Naive B cell (primary cell): Measurements from ENCODE around the gene CAST. TPM values are rescaled to one million over a fixed set of nuclear protein-coding genes. Genes with fewer than 3 reads are reported as not detected.
A peak's percentile ranks its signal among the peaks of the same experiment; 100 is the strongest.

Experiments used
- ATAC-seq, 2 donors: fragments of 150-1000 bp; cut with Tn5 transposase; 2 replicates each; pipeline ENCODE4 v1.10.0; 2021; ENCODE audit warnings: low read depth in 2 of 2, mild to moderate bottlenecking in 2 of 2, moderate library complexity in 2 of 2
- DNase-seq: peaks from one replicate; pipeline ENCODE4 v3.0.0; 2022
- H3K27ac Mint-ChIP-seq, 6 donors: one replicate each; pipeline ENCODE4 v1.8.0; 2020 to 2022; ENCODE audit warnings: mild to moderate bottlenecking in 6 of 6, mixed read lengths in 6 of 6, moderate library complexity in 5 of 6, inconsistent platforms in 2 of 6
- H3K27me3 Mint-ChIP-seq, 3 donors: one replicate each; pipeline ENCODE4 v1.8.0; 2021 to 2022; ENCODE audit warnings: mixed read lengths in 3 of 3, mild to moderate bottlenecking in 1 of 3
- H3K36me3 Mint-ChIP-seq, 2 donors: one replicate each; pipeline ENCODE4 v1.8.0; 2020 to 2022; ENCODE audit warnings: mixed read lengths in 2 of 2, inconsistent platforms in 1 of 2, mild to moderate bottlenecking in 1 of 2
- H3K4me1 Mint-ChIP-seq, 3 donors: one replicate each; pipeline ENCODE4 v1.8.0; 2020 to 2022; ENCODE audit warnings: mixed read lengths in 3 of 3, inconsistent platforms in 1 of 3, mild to moderate bottlenecking in 1 of 3, moderate library complexity in 1 of 3
- H3K4me3 Mint-ChIP-seq, 8 donors: one replicate each; pipeline ENCODE4 v1.8.0; 2020 to 2022; ENCODE audit warnings: mild to moderate bottlenecking in 8 of 8, mixed read lengths in 8 of 8, moderate library complexity in 8 of 8, inconsistent platforms in 2 of 8
- H3K9me3 Mint-ChIP-seq, 7 donors: one replicate each; pipeline ENCODE4 v1.8.0; 2020 to 2022; ENCODE audit warnings: mixed read lengths in 7 of 7, mild to moderate bottlenecking in 5 of 7, inconsistent platforms in 2 of 7, moderate library complexity in 1 of 7
- polyA plus RNA-seq, 6 donors: library from polyadenylated mRNA; unstranded; fragments of 300-500 nt; fragmentation: Illumina TruSeq; gene quantifications; one replicate each; pipeline ENCODE4 v1.2.3, GENCODE V29; 2021; ENCODE audit warnings: low read depth in 6 of 6

The CAST gene
- polyA plus RNA-seq, 6 donors from 2014 or later = 18.2 to 52.9 (median 37.3) TPM

- ATAC-seq (no peak), DNase-seq (no peak)
- H3K4me3 Mint-ChIP-seq = no peak overlapping the region
- H3K36me3 Mint-ChIP-seq = no peaks in the 10 kb centered on the region
- H3K27me3 Mint-ChIP-seq = peaks cover 11 to 20% (median 16%) of the 10 kb centered on the region in 3 donors
- peaks cover 0 to 5% (median 0%) of the 10 kb centered on the region in 3 donors for H3K4me1 Mint-ChIP-seq
- no peak overlapping the region for H3K27ac Mint-ChIP-seq
- H3K9me3 Mint-ChIP-seq = no peaks in the 10 kb centered on the region
These were observed 11.1 kb upstream of the CAST start for GRCh38 chr5:96651047-96651446.

- H3K36me3 Mint-ChIP-seq = no peaks in the 10 kb centered on the region
- peaks cover 11 to 22% (median 20%) of the 10 kb centered on the region in 3 donors for H3K27me3 Mint-ChIP-seq
- no peak overlapping the region for H3K27ac Mint-ChIP-seq
- no peaks in the 10 kb centered on the region for H3K9me3 Mint-ChIP-seq
- H3K4me1 Mint-ChIP-seq = peaks cover 0 to 5% (median 0%) of the 10 kb centered on the region in 3 donors
- ATAC-seq (no peak), DNase-seq (no peak)
- no peak overlapping the region for H3K4me3 Mint-ChIP-seq
These were observed 10.0 kb upstream of the CAST start for GRCh38 chr5:96651948-96652753.

- Mint-ChIP-seq H3K4me1 (peaks cover 0 to 4% (median 0%) of the 10 kb centered on the region in 3 donors), H3K27ac (no peak overlapping the region), H3K4me3 (no peak overlapping the region), H3K27me3 (peaks cover 11 to 22% (median 20%) of the 10 kb centered on the region in 3 donors), H3K9me3 (no peaks in the 10 kb centered on the region), H3K36me3 (no peaks in the 10 kb centered on the region)
- DNase-seq (no peak), ATAC-seq (no peak)
These were observed 9.3 kb upstream of the CAST start for GRCh38 chr5:96652769-96653454.

GRCh38 chr5:96654209-96654608 lies 8.0 kb upstream of the CAST start:
- H3K36me3 Mint-ChIP-seq = no peaks in the 10 kb centered on the region
- no peaks in the 10 kb centered on the region for H3K9me3 Mint-ChIP-seq
- no peaks in the 10 kb centered on the region for H3K4me1 Mint-ChIP-seq
- H3K27ac Mint-ChIP-seq = no peak overlapping the region
- H3K4me3 Mint-ChIP-seq = no peak overlapping the region
- ATAC-seq (no peak), DNase-seq (no peak)
- peaks cover 11 to 22% (median 20%) of the 10 kb centered on the region in 3 donors for H3K27me3 Mint-ChIP-seq

- H3K27me3 Mint-ChIP-seq = peaks cover 11 to 22% (median 20%) of the 10 kb centered on the region in 3 donors
- ATAC-seq (no peak), DNase-seq (no peak)
- H3K9me3 Mint-ChIP-seq = no peaks in the 10 kb centered on the region
- no peaks in the 10 kb centered on the region for H3K36me3 Mint-ChIP-seq
- H3K27ac Mint-ChIP-seq = no peak overlapping the region
- H3K4me3 Mint-ChIP-seq = no peak overlapping the region
- peaks cover 2 to 3% (median 2%) of the 10 kb centered on the region in 3 donors for H3K4me1 Mint-ChIP-seq
These were observed 7.1 kb upstream of the CAST start for GRCh38 chr5:96655085-96655484.

GRCh38 chr5:96655506-96655905 lies 6.7 kb upstream of the CAST start:
- Mint-ChIP-seq H3K27me3 (peaks cover 11 to 22% (median 20%) of the 10 kb centered on the region in 3 donors), H3K36me3 (no peaks in the 10 kb centered on the region), H3K4me3 (no peak overlapping the region), H3K27ac (no peak overlapping the region), H3K9me3 (no peaks in the 10 kb centered on the region), H3K4me1 (peaks cover 4 to 6% (median 6%) of the 10 kb centered on the region in 3 donors)
- no peak for DNase-seq
- no peak for ATAC-seq

- peak overlapping the region in 1 of 6 donors; percentile 13 for H3K27ac Mint-ChIP-seq
- ATAC-seq (no peak), DNase-seq (no peak)
- peaks cover 8 to 15% (median 15%) of the 10 kb centered on the region in 3 donors for H3K4me1 Mint-ChIP-seq
- H3K4me3 Mint-ChIP-seq = peak overlapping the region in 1 of 8 donors; percentile 3
- H3K27me3 Mint-ChIP-seq = peaks cover 10 to 22% (median 12%) of the 10 kb centered on the region in 3 donors
- no peaks in the 10 kb centered on the region for H3K36me3 Mint-ChIP-seq
- H3K9me3 Mint-ChIP-seq = no peaks in the 10 kb centered on the region
These were observed 5.1 kb upstream of the CAST start for GRCh38 chr5:96657068-96657467.

GRCh38 chr5:96658272-96658671 lies 3.9 kb upstream of the CAST start:
- H3K9me3 Mint-ChIP-seq = no peaks in the 10 kb centered on the region
- H3K36me3 Mint-ChIP-seq = no peaks in the 10 kb centered on the region
- ATAC-seq = no peak
- H3K27ac Mint-ChIP-seq = no peak overlapping the region
- H3K4me1 Mint-ChIP-seq = peaks cover 13 to 20% (median 20%) of the 10 kb centered on the region in 3 donors
- DNase-seq = no peak
- peaks cover 5 to 22% (median 11%) of the 10 kb centered on the region in 3 donors for H3K27me3 Mint-ChIP-seq
- no peak overlapping the region for H3K4me3 Mint-ChIP-seq

GRCh38 chr5:96659170-96659569 lies 3.0 kb upstream of the CAST start:
- H3K4me1 Mint-ChIP-seq = peaks cover 17 to 28% (median 25%) of the 10 kb centered on the region in 3 donors
- peak overlapping the region in 1 of 8 donors; percentile 94 for H3K4me3 Mint-ChIP-seq
- ATAC-seq = no peak
- H3K36me3 Mint-ChIP-seq = no peaks in the 10 kb centered on the region
- no peaks in the 10 kb centered on the region for H3K9me3 Mint-ChIP-seq
- DNase-seq = no peak
- peaks cover 5 to 17% (median 11%) of the 10 kb centered on the region in 3 donors for H3K27me3 Mint-ChIP-seq
- H3K27ac Mint-ChIP-seq = no peak overlapping the region

- peak overlapping the region; percentile 94 to 99 (median 98) for H3K4me3 Mint-ChIP-seq
- peaks cover 0 to 5% (median 0%) of the 10 kb centered on the region in 3 donors for H3K27me3 Mint-ChIP-seq
- no peaks in the 10 kb centered on the region for H3K36me3 Mint-ChIP-seq
- DNase-seq = peak; percentile 54
- H3K4me1 Mint-ChIP-seq = peaks cover 18 to 33% (median 32%) of the 10 kb centered on the region in 3 donors
- H3K27ac Mint-ChIP-seq = peak overlapping the region; percentile 97 to 99 (median 98)
- H3K9me3 Mint-ChIP-seq = no peaks in the 10 kb centered on the region
- peak; percentile 16 to 19 for ATAC-seq
These were observed 963 bp upstream of the CAST start for GRCh38 chr5:96660971-96661854.

- H3K4me1 Mint-ChIP-seq = peaks cover 21 to 44% (median 33%) of the 10 kb centered on the region in 3 donors
- H3K27ac Mint-ChIP-seq = peak overlapping the region; percentile 95 to 98 (median 97)
- no peaks in the 10 kb centered on the region for H3K36me3 Mint-ChIP-seq
- peak overlapping the region; percentile 94 to 99 (median 98) for H3K4me3 Mint-ChIP-seq
- ATAC-seq (peak; percentile 70), DNase-seq (peak; percentile 83)
- no peaks in the 10 kb centered on the region for H3K27me3 Mint-ChIP-seq
- H3K9me3 Mint-ChIP-seq = no peaks in the 10 kb centered on the region
These were observed 746 bp downstream of the CAST start for GRCh38 chr5:96662725-96663518.

GRCh38 chr5:96663608-96664007 lies 1.4 kb downstream of the CAST start:
- Mint-ChIP-seq H3K27ac (peak overlapping the region; percentile 95 to 98 (median 97)), H3K4me1 (peaks cover 23 to 45% (median 40%) of the 10 kb centered on the region in 3 donors), H3K4me3 (peak overlapping the region; percentile 94 to 99 (median 98)), H3K27me3 (no peaks in the 10 kb centered on the region), H3K36me3 (no peaks in the 10 kb centered on the region), H3K9me3 (no peaks in the 10 kb centered on the region)
- ATAC-seq (no peak), DNase-seq (no peak)
